ENCODE data around the gene ENTPD2. TPM values are rescaled to one million over a fixed set of nuclear protein-coding genes. Genes with fewer than 3 reads are reported as not detected.

Gene ENTPD2
- total RNA-seq, 1 experiment from 2014 or later, result 8.3 TPM

DNA sequence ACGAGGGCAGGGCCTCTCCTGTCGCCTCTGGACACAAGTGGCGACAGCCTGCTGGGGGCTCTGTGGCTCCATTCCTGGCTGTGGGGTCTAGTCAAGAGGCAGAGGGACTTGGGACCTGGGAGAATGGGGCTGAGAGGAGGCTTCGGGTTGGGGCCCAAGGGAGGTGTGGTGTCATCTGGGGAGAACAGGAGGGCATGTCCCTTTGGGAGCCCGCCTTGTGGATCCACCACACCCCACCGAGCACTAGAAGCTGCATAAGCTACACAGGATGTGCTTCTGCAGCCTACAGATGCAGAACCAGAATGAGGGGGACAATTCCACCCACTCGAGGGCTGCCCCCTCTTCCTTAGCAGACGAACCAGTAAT is 29.0 kb upstream of the ENTPD2 start:
- peaks cover 11% of the 10 kb centered on the region for H3K4me1 Mint-ChIP-seq
- TF ChIP-seq, protein P1, sequence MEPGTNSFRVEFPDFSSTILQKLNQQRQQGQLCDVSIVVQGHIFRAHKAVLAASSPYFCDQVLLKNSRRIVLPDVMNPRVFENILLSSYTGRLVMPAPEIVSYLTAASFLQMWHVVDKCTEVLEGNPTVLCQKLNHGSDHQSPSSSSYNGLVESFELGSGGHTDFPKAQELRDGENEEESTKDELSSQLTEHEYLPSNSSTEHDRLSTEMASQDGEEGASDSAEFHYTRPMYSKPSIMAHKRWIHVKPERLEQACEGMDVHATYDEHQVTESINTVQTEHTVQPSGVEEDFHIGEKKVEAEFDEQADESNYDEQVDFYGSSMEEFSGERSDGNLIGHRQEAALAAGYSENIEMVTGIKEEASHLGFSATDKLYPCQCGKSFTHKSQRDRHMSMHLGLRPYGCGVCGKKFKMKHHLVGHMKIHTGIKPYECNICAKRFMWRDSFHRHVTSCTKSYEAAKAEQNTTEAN (CRISPR knock-in tag; IDR thresholded peaks at IDR 0.05), result no peak
- TF ChIP-seq CREM (CRISPR knock-in tag; IDR thresholded peaks at IDR 0.05), result no peak
- TF ChIP-seq HMGA2 (CRISPR knock-in tag; IDR thresholded peaks at IDR 0.05), result no peak
- no peak for TF ChIP-seq SOX15 (CRISPR knock-in tag; IDR thresholded peaks at IDR 0.05)
- TF ChIP-seq, protein P2, sequence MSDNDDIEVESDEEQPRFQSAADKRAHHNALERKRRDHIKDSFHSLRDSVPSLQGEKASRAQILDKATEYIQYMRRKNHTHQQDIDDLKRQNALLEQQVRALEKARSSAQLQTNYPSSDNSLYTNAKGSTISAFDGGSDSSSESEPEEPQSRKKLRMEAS (CRISPR knock-in tag; IDR thresholded peaks at IDR 0.05), result no peak
- TF ChIP-seq CTCF (IDR thresholded peaks at IDR 0.05), result no peak
- no peak for TF ChIP-seq KAT7 (CRISPR knock-in tag; IDR thresholded peaks at IDR 0.05; ENCODE audit: borderline replicate concordance)
- TF ChIP-seq, protein P3, sequence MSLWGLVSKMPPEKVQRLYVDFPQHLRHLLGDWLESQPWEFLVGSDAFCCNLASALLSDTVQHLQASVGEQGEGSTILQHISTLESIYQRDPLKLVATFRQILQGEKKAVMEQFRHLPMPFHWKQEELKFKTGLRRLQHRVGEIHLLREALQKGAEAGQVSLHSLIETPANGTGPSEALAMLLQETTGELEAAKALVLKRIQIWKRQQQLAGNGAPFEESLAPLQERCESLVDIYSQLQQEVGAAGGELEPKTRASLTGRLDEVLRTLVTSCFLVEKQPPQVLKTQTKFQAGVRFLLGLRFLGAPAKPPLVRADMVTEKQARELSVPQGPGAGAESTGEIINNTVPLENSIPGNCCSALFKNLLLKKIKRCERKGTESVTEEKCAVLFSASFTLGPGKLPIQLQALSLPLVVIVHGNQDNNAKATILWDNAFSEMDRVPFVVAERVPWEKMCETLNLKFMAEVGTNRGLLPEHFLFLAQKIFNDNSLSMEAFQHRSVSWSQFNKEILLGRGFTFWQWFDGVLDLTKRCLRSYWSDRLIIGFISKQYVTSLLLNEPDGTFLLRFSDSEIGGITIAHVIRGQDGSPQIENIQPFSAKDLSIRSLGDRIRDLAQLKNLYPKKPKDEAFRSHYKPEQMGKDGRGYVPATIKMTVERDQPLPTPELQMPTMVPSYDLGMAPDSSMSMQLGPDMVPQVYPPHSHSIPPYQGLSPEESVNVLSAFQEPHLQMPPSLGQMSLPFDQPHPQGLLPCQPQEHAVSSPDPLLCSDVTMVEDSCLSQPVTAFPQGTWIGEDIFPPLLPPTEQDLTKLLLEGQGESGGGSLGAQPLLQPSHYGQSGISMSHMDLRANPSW (CRISPR knock-in tag; conservative IDR thresholded peaks at IDR 0.05; ENCODE audit: low read depth), result no peak
- TF ChIP-seq, protein P4, sequence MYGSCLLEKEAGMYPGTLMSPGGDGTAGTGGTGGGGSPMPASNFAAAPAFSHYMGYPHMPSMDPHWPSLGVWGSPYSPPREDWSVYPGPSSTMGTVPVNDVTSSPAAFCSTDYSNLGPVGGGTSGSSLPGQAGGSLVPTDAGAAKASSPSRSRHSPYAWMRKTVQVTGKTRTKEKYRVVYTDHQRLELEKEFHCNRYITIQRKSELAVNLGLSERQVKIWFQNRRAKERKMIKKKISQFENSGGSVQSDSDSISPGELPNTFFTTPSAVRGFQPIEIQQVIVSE (CRISPR knock-in tag; IDR thresholded peaks at IDR 0.05; ENCODE audit: borderline replicate concordance), result no peak
- TF ChIP-seq ZNF263 (CRISPR knock-in tag; IDR thresholded peaks at IDR 0.05; ENCODE audit: low read depth), result no peak
- TF ChIP-seq, protein P5, sequence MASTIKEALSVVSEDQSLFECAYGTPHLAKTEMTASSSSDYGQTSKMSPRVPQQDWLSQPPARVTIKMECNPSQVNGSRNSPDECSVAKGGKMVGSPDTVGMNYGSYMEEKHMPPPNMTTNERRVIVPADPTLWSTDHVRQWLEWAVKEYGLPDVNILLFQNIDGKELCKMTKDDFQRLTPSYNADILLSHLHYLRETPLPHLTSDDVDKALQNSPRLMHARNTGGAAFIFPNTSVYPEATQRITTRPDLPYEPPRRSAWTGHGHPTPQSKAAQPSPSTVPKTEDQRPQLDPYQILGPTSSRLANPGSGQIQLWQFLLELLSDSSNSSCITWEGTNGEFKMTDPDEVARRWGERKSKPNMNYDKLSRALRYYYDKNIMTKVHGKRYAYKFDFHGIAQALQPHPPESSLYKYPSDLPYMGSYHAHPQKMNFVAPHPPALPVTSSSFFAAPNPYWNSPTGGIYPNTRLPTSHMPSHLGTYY (CRISPR knock-in tag; IDR thresholded peaks at IDR 0.05), result no peak
- no peak for TF ChIP-seq NR2C2 (CRISPR knock-in tag; IDR thresholded peaks at IDR 0.05)
- TF ChIP-seq, protein P6, sequence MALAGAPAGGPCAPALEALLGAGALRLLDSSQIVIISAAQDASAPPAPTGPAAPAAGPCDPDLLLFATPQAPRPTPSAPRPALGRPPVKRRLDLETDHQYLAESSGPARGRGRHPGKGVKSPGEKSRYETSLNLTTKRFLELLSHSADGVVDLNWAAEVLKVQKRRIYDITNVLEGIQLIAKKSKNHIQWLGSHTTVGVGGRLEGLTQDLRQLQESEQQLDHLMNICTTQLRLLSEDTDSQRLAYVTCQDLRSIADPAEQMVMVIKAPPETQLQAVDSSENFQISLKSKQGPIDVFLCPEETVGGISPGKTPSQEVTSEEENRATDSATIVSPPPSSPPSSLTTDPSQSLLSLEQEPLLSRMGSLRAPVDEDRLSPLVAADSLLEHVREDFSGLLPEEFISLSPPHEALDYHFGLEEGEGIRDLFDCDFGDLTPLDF (CRISPR knock-in tag; IDR thresholded peaks at IDR 0.05), result no peak
- no peak for TF ChIP-seq NR1H2 (CRISPR knock-in tag; IDR thresholded peaks at IDR 0.05)
- no peak for TF ChIP-seq SMAD3 (CRISPR knock-in tag; IDR thresholded peaks at IDR 0.05; ENCODE audit: borderline replicate concordance)
- no peak for TF ChIP-seq GRHL2 (CRISPR knock-in tag; IDR thresholded peaks at IDR 0.05; ENCODE audit: insufficient replicate concordance, severe bottlenecking)
- no peaks in the 10 kb centered on the region for H3K36me3 Mint-ChIP-seq
- no peak for ATAC-seq
- POLR2A ChIA-PET, result no interaction called here
- peaks cover 31% of the 10 kb centered on the region for H3K27me3 Mint-ChIP-seq (ENCODE audit: low read depth)
- no peaks in the 10 kb centered on the region for H3K9me3 Mint-ChIP-seq
- CTCF ChIA-PET, result interaction anchor here (8.7 kb wide), 1 partner anchor 15 kb away, joined by 177 read pairs; the partner anchor contains the start of gene SAPCD2
- H3K27ac Mint-ChIP-seq, result no peak overlapping the region
- no peak for DNase-seq (ENCODE audit: low spot score)
- H3K4me3 Mint-ChIP-seq, result no peak overlapping the region
